Measurements from ENCODE around the gene TOLLIP. TPM values are rescaled to one million over a fixed set of nuclear protein-coding genes. Genes with fewer than 3 reads are reported as not detected.

Gene TOLLIP
- total RNA-seq, 1 experiment from 2014 or later, result 29.5 TPM

DNA sequence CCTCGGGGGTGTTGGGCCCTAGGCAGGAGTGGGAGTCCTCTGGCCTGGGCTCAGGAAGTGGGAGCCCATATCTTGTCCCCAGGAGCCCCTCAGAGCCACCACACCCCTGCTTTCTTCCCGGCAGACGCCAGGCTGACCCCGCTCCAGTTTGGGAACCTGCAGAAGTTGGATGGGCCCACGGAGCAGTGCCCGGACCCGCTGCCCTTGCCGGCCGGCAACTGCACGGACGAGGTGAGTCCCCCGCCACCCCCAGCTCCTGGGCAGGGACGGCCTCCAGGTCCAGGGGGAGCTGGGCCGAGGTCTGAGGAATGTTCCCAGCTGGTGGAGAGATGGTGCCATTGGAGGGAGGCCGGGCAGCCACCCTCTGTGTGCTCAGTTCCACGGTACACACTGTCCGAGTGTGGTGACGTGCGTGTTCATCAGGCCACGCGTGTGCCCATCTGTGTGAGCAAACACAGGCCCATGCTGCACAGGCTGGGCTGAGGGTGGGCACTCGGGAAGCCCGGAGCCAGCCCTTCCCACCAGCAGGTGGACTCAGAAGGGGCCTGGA lies 81.8 kb downstream of the TOLLIP start:
- H3K4me1 ChIP-seq (replicated peaks; ENCODE audit: insufficient read depth), result peaks cover 1% of the 10 kb centered on the region; the same call in 1 of the 2 replicates
- no TSS peak for BruUV-seq (replicated peaks)
- POLR2A ChIA-PET (ENCODE audit: unreplicated experiment), result no interaction called here
- H3K9me3 ChIP-seq (ENCODE audit: insufficient read depth, low read depth), result no peaks in the 10 kb centered on the region
- no peak for DNase-seq
- H3K9me2 ChIP-seq (ENCODE audit: insufficient read depth), result no peaks in the 10 kb centered on the region
- no peak overlapping the region for H2AFZ ChIP-seq
- H3K36me3 ChIP-seq (ENCODE audit: low read depth), result no peaks in the 10 kb centered on the region
- H3K27ac ChIP-seq, result no peak overlapping the region
- no peak for TF ChIP-seq EZH2 (IDR thresholded peaks at IDR 0.05; ENCODE audit: low read depth)
- TF ChIP-seq, protein P1, sequence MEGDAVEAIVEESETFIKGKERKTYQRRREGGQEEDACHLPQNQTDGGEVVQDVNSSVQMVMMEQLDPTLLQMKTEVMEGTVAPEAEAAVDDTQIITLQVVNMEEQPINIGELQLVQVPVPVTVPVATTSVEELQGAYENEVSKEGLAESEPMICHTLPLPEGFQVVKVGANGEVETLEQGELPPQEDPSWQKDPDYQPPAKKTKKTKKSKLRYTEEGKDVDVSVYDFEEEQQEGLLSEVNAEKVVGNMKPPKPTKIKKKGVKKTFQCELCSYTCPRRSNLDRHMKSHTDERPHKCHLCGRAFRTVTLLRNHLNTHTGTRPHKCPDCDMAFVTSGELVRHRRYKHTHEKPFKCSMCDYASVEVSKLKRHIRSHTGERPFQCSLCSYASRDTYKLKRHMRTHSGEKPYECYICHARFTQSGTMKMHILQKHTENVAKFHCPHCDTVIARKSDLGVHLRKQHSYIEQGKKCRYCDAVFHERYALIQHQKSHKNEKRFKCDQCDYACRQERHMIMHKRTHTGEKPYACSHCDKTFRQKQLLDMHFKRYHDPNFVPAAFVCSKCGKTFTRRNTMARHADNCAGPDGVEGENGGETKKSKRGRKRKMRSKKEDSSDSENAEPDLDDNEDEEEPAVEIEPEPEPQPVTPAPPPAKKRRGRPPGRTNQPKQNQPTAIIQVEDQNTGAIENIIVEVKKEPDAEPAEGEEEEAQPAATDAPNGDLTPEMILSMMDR (conservative IDR thresholded peaks at IDR 0.05), result no peak
- H3F3A ChIP-seq (ENCODE audit: insufficient read depth, low read depth), result no peaks in the 10 kb centered on the region
- intact Hi-C loops (cut with micrococcal nuclease; ENCODE audit: unreplicated experiment), result no loop called here
- CTCF ChIA-PET, result no interaction called here
- no peaks in the 10 kb centered on the region for H3K27me3 ChIP-seq (ENCODE audit: insufficient read depth, low read depth)
- H3K4me2 ChIP-seq, result no peak overlapping the region
- H3K4me3 ChIP-seq, result no peak overlapping the region
- H3K79me2 ChIP-seq (ENCODE audit: low read depth), result 0 out of 2 replicates have a peak, but pooled peaks cover 3% of the 10 kb centered on the region
- H4K20me1 ChIP-seq (ENCODE audit: insufficient read depth), result no peaks in the 10 kb centered on the region

DNA sequence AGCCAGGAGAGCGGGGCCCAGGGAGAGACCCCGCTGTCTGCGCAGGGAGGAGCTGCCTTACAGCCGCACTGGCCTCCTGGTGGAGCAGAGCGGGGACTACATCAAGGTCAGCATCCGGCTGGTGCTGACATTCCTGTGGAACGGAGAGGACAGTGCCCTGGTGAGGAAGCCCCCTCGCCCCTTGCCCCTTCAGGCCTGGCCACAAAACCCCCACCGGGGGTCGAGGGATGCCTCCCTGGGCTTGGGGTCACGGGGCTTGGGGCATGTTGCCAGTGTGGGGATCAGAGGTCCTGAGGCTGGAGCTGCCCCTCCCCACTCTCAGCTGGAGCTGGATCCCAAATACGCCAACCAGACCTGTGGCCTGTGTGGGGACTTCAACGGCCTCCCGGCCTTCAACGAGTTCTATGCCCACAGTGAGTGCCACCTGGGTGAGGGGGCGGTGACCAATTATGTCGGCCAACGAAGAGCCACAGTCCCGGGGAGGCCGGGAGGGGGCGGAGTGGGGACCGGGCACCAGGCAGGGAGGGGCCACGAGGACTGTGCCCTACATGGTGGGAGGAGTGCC lies 82.4 kb downstream of the TOLLIP start:
- Histone ChIP-seq H2AFZ (no peak overlapping the region), H3K36me3 (ENCODE audit: low read depth) (no peaks in the 10 kb centered on the region), H3F3A (ENCODE audit: insufficient read depth, low read depth) (no peaks in the 10 kb centered on the region), H3K4me2 (no peak overlapping the region), H3K9me2 (ENCODE audit: insufficient read depth) (no peaks in the 10 kb centered on the region), H3K9me3 (ENCODE audit: insufficient read depth, low read depth) (no peaks in the 10 kb centered on the region), H4K20me1 (ENCODE audit: insufficient read depth) (no peaks in the 10 kb centered on the region), H3K27me3 (ENCODE audit: insufficient read depth, low read depth) (no peaks in the 10 kb centered on the region), H3K79me2 (ENCODE audit: low read depth) (0 out of 2 replicates have a peak, but pooled peaks cover 3% of the 10 kb centered on the region), H3K4me3 (no peak overlapping the region), H3K4me1 (replicated peaks; ENCODE audit: insufficient read depth) (peaks cover 7% of the 10 kb centered on the region), H3K27ac (no peak overlapping the region)
- TF ChIP-seq, protein P1 (conservative IDR thresholded peaks at IDR 0.05), result no peak
- TF ChIP-seq EZH2 (IDR thresholded peaks at IDR 0.05; ENCODE audit: low read depth), result no peak
- ChIA-PET POLR2A (ENCODE audit: unreplicated experiment) (no interaction called here), CTCF (no interaction called here)
- DNase-seq, result no peak
- BruUV-seq (replicated peaks), result no TSS peak
- intact Hi-C loops (cut with micrococcal nuclease; ENCODE audit: unreplicated experiment), result no loop called here

DNA sequence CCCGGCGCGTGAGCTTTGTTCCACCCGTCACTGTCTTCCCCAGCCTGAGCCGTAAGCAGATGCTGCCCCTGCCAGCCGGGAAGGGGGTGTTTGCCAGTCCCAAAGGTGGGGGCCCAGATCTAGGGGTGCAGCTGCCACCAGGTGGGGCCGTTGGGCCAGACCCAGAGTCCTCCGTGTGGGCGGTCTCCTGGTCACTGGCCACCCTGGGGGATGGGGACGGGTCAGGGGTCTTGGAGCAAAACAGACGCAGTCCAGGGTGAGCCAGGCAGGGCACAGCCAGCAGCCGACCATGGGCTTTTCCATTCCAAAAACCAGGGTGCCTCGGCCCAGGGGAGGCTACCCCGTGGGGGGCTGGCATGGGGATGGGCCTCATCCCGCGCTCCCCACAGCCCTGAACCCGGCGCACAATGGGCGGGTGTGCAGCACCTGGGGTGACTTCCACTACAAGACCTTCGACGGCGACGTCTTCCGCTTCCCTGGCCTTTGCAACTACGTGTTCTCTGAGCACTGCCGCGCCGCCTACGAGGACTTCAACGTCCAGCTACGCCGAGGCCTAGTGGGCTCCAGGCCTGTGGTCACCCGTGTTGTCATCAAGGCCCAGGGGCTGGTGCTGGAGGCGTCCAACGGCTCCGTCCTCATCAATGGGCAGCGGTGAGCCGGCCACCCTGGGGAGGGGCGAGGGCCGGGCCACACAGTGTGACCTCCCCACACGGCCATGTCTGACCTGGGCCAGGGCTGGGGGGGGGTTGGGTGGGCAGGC lies 83.0 kb downstream of the TOLLIP start:
- Histone ChIP-seq H4K20me1 (ENCODE audit: insufficient read depth) (no peaks in the 10 kb centered on the region), H3K9me3 (ENCODE audit: insufficient read depth, low read depth) (no peaks in the 10 kb centered on the region), H3K4me2 (no peak overlapping the region), H3F3A (ENCODE audit: insufficient read depth, low read depth) (no peaks in the 10 kb centered on the region), H3K36me3 (ENCODE audit: low read depth) (no peaks in the 10 kb centered on the region), H2AFZ (no peak overlapping the region), H3K79me2 (ENCODE audit: low read depth) (0 out of 2 replicates have a peak, but pooled peaks cover 3% of the 10 kb centered on the region), H3K9me2 (ENCODE audit: insufficient read depth) (no peaks in the 10 kb centered on the region), H3K4me3 (no peak overlapping the region), H3K27me3 (ENCODE audit: insufficient read depth, low read depth) (no peaks in the 10 kb centered on the region), H3K4me1 (replicated peaks; ENCODE audit: insufficient read depth) (peaks cover 12% of the 10 kb centered on the region), H3K27ac (no peak overlapping the region)
- no TSS peak for BruUV-seq (replicated peaks)
- ChIA-PET POLR2A (ENCODE audit: unreplicated experiment) (no interaction called here), CTCF (no interaction called here)
- no peak for DNase-seq
- TF ChIP-seq, protein P1 (conservative IDR thresholded peaks at IDR 0.05), result no peak; the same call in 1 of the 2 replicates
- TF ChIP-seq EZH2 (IDR thresholded peaks at IDR 0.05; ENCODE audit: low read depth), result no peak
- intact Hi-C loops (cut with micrococcal nuclease; ENCODE audit: unreplicated experiment), result no loop called here
